Measurements from ENCODE around the gene ACTN3.
A peak's percentile ranks its signal among the peaks of the same experiment; 100 is the strongest.
"Not testable (repeated sequence)": the region's sequence is repeated elsewhere in the genome, so short reads cannot be mapped to it uniquely, and the experiment has no call there.

ACTN3 gene

GRCh38 chr11:66562907-66563583 is 16.3 kb downstream of the ACTN3 start:
- DNase-seq (ENCODE audit: extremely low read depth in 1 of 2, low read depth in 1 of 2) = no peak

GRCh38 chr11:66563832-66564231 is 17.1 kb downstream of the ACTN3 start:
- DNase-seq (ENCODE audit: extremely low read depth in 1 of 2, low read depth in 1 of 2) = no peak

- DNase-seq (ENCODE audit: extremely low read depth in 1 of 2, low read depth in 1 of 2) = no peak
Observed at GRCh38 chr11:66564538-66564937, 17.8 kb downstream of the ACTN3 start.

- no peak for DNase-seq (ENCODE audit: extremely low read depth in 1 of 2, low read depth in 1 of 2)
Observed at GRCh38 chr11:66564984-66565383, 18.3 kb downstream of the ACTN3 start.

- DNase-seq (ENCODE audit: extremely low read depth in 1 of 2, low read depth in 1 of 2) = no peak
Observed at GRCh38 chr11:66566221-66566620, 19.5 kb downstream of the ACTN3 start.

GRCh38 chr11:66567787-66568123 is 21.1 kb downstream of the ACTN3 start:
- DNase-seq (ENCODE audit: extremely low read depth in 1 of 2, low read depth in 1 of 2) = no peak

GRCh38 chr11:66568124-66568916 is 21.6 kb downstream of the ACTN3 start, which contains the start of gene CTSF:
TSS of gene CTSF (minus strand) at chr11:66568606. CDS start at chr11:66568486, 120 bp downstream.
- DNase-seq (ENCODE audit: extremely low read depth in 1 of 2, low read depth in 1 of 2) = peak in 1 of 2 donors; percentile 63

GRCh38 chr11:66569076-66569475 is 22.4 kb downstream of the ACTN3 start:
- no peak for DNase-seq (ENCODE audit: extremely low read depth in 1 of 2, low read depth in 1 of 2)

- no peak for DNase-seq (ENCODE audit: extremely low read depth in 1 of 2, low read depth in 1 of 2)
Observed at GRCh38 chr11:66570079-66570849, 23.6 kb downstream of the ACTN3 start.

GRCh38 chr11:66570850-66571180 is 24.1 kb downstream of the ACTN3 start:
- DNase-seq (ENCODE audit: extremely low read depth in 1 of 2, low read depth in 1 of 2) = no peak

GRCh38 chr11:66579017-66579606 is 32.4 kb downstream of the ACTN3 start:
- DNase-seq (ENCODE audit: extremely low read depth in 1 of 2, low read depth in 1 of 2) = peak; percentile 59 to 80

GRCh38 chr11:66580803-66581202 is 34.1 kb downstream of the ACTN3 start:
- no peak for DNase-seq (ENCODE audit: extremely low read depth in 1 of 2, low read depth in 1 of 2)

- no peak for DNase-seq (ENCODE audit: extremely low read depth in 1 of 2, low read depth in 1 of 2)
Observed at GRCh38 chr11:66581261-66581660, 34.6 kb downstream of the ACTN3 start.

- DNase-seq (ENCODE audit: extremely low read depth in 1 of 2, low read depth in 1 of 2) = not testable (repeated sequence)
Observed at GRCh38 chr11:66582565-66583147, 36.0 kb downstream of the ACTN3 start.

- DNase-seq (ENCODE audit: extremely low read depth in 1 of 2, low read depth in 1 of 2) = not testable (repeated sequence)
Observed at GRCh38 chr11:66585447-66585846, 38.7 kb downstream of the ACTN3 start.

GRCh38 chr11:66586136-66586535 is 39.4 kb downstream of the ACTN3 start:
- no peak for DNase-seq (ENCODE audit: extremely low read depth in 1 of 2, low read depth in 1 of 2)

- DNase-seq (ENCODE audit: extremely low read depth in 1 of 2, low read depth in 1 of 2) = not testable (repeated sequence)
Observed at GRCh38 chr11:66589315-66589714, 42.6 kb downstream of the ACTN3 start.

- no peak for DNase-seq (ENCODE audit: extremely low read depth in 1 of 2, low read depth in 1 of 2)
Observed at GRCh38 chr11:66589996-66590675, 43.4 kb downstream of the ACTN3 start.

- no peak for DNase-seq (ENCODE audit: extremely low read depth in 1 of 2, low read depth in 1 of 2)
Observed at GRCh38 chr11:66591175-66591574, 44.5 kb downstream of the ACTN3 start.

All from stimulated activated CD8-positive, alpha-beta memory T cell treated with anti-CD3 and anti-CD28 coated beads, Interleukin-7, amount 100 ng/mL, for 48 hours (primary cell).